ENCODE data around the gene RNU6-1.

RNU6-1 gene

DNA sequence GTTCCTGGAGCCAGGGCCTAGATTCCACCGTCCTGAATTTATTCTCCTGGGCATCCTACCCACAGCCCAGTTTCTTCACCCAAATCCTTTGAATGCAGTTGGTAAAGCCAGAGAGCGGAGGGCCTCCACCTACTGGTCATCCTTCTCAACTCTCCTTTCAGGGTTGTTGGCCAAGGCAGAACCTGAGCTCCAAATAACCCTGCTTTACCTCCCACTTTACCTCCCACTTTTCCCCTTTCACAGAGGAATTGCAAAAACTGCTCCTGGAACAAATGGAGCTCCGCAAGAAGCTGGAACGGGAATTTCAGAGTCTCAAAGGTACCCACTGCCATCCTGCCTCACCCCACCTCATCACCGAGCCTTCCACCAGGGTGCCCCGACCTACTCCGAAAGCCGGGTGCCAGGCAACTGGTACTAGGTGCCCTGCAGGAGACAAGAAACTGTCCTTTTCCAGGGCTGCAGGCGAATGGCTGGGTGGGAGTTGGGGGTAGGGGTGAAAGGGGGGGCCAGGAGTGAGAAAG lies 7.8 kb downstream of the RNU6-1 start:
- Histone ChIP-seq H3K36me3 (ENCODE audit: insufficient read depth, low read length) (no peaks in the 10 kb centered on the region), H3K9ac (ENCODE audit: low read length) (no peak overlapping the region), H3K27ac (ENCODE audit: low read depth, low read length) (no peak overlapping the region), H3K4me3 (ENCODE audit: low read depth in 1 of 2, low read length in 2 of 2) (no peak overlapping the region), H3K4me1 (ENCODE audit: insufficient read depth, low read length) (peaks cover 25% of the 10 kb centered on the region), H3K9me3 (ENCODE audit: low read length) (no peaks in the 10 kb centered on the region), H3K27me3 (ENCODE audit: control insufficient read depth in 1 of 2, insufficient read depth in 2 of 2, low read length in 2 of 2) (peaks cover 66 to 91% of the 10 kb centered on the region in 2 donors)

- Histone ChIP-seq H3K27me3 (ENCODE audit: control insufficient read depth in 1 of 2, insufficient read depth in 2 of 2, low read length in 2 of 2) (peaks cover 68 to 98% of the 10 kb centered on the region in 2 donors), H3K4me3 (ENCODE audit: low read depth in 1 of 2, low read length in 2 of 2) (no peak overlapping the region), H3K27ac (ENCODE audit: low read depth, low read length) (no peak overlapping the region), H3K36me3 (ENCODE audit: insufficient read depth, low read length) (no peaks in the 10 kb centered on the region), H3K4me1 (ENCODE audit: insufficient read depth, low read length) (peaks cover 25% of the 10 kb centered on the region), H3K9ac (ENCODE audit: low read length) (no peak overlapping the region), H3K9me3 (ENCODE audit: low read length) (no peaks in the 10 kb centered on the region)
These were observed 8.5 kb downstream of the RNU6-1 start for GRCh38 chr15:67831363-67831762.

GRCh38 chr15:67829647-67830504 lies 10.0 kb downstream of the RNU6-1 start:
- Histone ChIP-seq H3K9ac (ENCODE audit: low read length) (no peak overlapping the region), H3K4me3 (ENCODE audit: low read depth in 1 of 2, low read length in 2 of 2) (no peak overlapping the region), H3K27ac (ENCODE audit: low read depth, low read length) (no peak overlapping the region), H3K9me3 (ENCODE audit: low read length) (no peaks in the 10 kb centered on the region), H3K36me3 (ENCODE audit: insufficient read depth, low read length) (no peaks in the 10 kb centered on the region), H3K4me1 (ENCODE audit: insufficient read depth, low read length) (peaks cover 24% of the 10 kb centered on the region), H3K27me3 (ENCODE audit: control insufficient read depth in 1 of 2, insufficient read depth in 2 of 2, low read length in 2 of 2) (peaks cover 66 to 98% of the 10 kb centered on the region in 2 donors)

DNA sequence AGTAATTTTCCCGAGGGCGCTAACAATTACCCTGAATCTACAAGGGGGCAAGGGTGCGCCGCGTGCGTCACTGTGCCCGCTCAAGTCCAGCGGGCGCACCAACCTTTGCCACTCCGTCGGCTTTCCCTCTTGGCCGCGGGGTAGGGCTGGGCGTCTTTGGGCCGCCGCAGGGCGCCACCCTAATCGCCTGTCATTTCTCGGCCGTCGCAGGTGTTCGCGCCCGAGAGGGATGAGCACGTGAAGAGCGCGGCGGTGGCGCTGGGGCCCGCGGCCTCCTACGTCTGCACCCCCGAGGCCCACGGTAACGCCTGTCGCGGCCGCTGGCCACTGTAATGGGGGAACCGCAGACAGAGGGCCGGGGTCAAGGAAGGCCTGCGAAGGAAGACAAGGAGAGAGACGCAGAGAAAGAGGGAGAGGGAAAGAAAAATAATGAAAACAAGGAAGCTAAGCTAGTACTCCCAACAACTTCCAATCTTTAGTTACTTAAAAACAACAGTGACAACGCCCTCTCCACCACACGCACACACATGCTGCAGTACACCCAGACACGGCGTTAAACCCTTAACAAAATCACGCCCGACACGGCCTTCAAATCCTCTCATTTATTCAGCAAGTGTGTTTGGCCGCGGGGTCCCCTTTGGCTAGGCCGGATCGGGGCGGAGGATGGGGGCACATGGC lies 10.7 kb downstream of the RNU6-1 start:
- Histone ChIP-seq H3K4me3 (ENCODE audit: low read depth in 1 of 2, low read length in 2 of 2) (no peak overlapping the region), H3K27ac (ENCODE audit: low read depth, low read length) (no peak overlapping the region), H3K9ac (ENCODE audit: low read length) (no peak overlapping the region), H3K9me3 (ENCODE audit: low read length) (no peaks in the 10 kb centered on the region), H3K27me3 (ENCODE audit: control insufficient read depth in 1 of 2, insufficient read depth in 2 of 2, low read length in 2 of 2) (peaks cover 73 to 98% of the 10 kb centered on the region in 2 donors), H3K36me3 (ENCODE audit: insufficient read depth, low read length) (no peaks in the 10 kb centered on the region), H3K4me1 (ENCODE audit: insufficient read depth, low read length) (peaks cover 26% of the 10 kb centered on the region)

- H3K9me3 ChIP-seq (ENCODE audit: low read length) = no peaks in the 10 kb centered on the region
- H3K27ac ChIP-seq (ENCODE audit: low read depth, low read length) = no peak overlapping the region
- no peaks in the 10 kb centered on the region for H3K36me3 ChIP-seq (ENCODE audit: insufficient read depth, low read length)
- no peak overlapping the region for H3K9ac ChIP-seq (ENCODE audit: low read length)
- no peak overlapping the region for H3K4me3 ChIP-seq (ENCODE audit: low read depth in 1 of 2, low read length in 2 of 2)
- peaks cover 70 to 98% of the 10 kb centered on the region in 2 donors for H3K27me3 ChIP-seq (ENCODE audit: control insufficient read depth in 1 of 2, insufficient read depth in 2 of 2, low read length in 2 of 2)
- peaks cover 19% of the 10 kb centered on the region for H3K4me1 ChIP-seq (ENCODE audit: insufficient read depth, low read length)
These were observed 11.4 kb downstream of the RNU6-1 start for GRCh38 chr15:67828278-67828968.

DNA sequence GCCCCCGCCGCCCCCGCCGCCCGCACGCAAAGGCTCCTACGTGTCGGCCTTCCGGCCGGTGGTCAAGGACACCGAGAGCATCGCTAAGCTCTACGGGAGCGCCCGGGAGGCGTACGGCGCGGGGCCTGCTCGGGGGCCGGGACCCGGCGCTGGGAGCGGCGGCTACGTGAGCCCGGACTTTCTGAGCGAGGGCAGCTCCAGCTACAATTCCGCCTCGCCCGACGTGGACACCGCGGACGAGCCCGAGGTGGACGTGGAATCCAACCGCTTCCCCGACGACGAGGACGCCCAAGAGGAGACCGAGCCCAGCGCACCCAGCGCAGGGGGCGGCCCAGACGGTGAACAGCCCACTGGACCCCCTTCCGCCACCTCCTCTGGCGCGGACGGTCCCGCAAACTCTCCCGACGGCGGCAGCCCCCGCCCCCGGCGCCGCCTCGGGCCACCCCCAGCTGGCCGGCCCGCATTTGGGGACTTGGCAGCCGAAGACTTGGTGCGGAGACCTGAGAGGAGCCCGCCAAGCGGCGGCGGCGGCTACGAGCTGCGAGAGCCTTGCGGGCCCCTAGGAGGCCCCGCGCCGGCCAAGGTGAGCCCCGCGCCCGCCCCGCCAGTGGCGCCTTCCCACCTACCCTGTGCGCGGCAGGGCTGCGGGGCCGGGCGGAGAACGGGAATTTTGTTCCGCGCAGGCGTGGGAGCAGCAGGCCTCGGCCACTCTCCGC lies 12.1 kb downstream of the RNU6-1 start:
- H3K4me3 ChIP-seq (ENCODE audit: low read depth in 1 of 2, low read length in 2 of 2) = no peak overlapping the region
- H3K9ac ChIP-seq (ENCODE audit: low read length) = no peak overlapping the region
- peaks cover 65 to 96% of the 10 kb centered on the region in 2 donors for H3K27me3 ChIP-seq (ENCODE audit: control insufficient read depth in 1 of 2, insufficient read depth in 2 of 2, low read length in 2 of 2)
- H3K4me1 ChIP-seq (ENCODE audit: insufficient read depth, low read length) = peaks cover 12% of the 10 kb centered on the region
- no peak overlapping the region for H3K27ac ChIP-seq (ENCODE audit: low read depth, low read length)
- H3K36me3 ChIP-seq (ENCODE audit: insufficient read depth, low read length) = no peaks in the 10 kb centered on the region
- no peaks in the 10 kb centered on the region for H3K9me3 ChIP-seq (ENCODE audit: low read length)

- Histone ChIP-seq H3K4me3 (ENCODE audit: low read depth in 1 of 2, low read length in 2 of 2) (no peak overlapping the region), H3K36me3 (ENCODE audit: insufficient read depth, low read length) (no peaks in the 10 kb centered on the region), H3K4me1 (ENCODE audit: insufficient read depth, low read length) (peaks cover 11% of the 10 kb centered on the region), H3K9me3 (ENCODE audit: low read length) (no peaks in the 10 kb centered on the region), H3K27me3 (ENCODE audit: control insufficient read depth in 1 of 2, insufficient read depth in 2 of 2, low read length in 2 of 2) (peaks cover 64 to 96% of the 10 kb centered on the region in 2 donors), H3K9ac (ENCODE audit: low read length) (no peak overlapping the region), H3K27ac (ENCODE audit: low read depth, low read length) (no peak overlapping the region)
These were observed 12.9 kb downstream of the RNU6-1 start for GRCh38 chr15:67826717-67827561.

GRCh38 chr15:67825881-67826716 lies 13.7 kb downstream of the RNU6-1 start:
- peak overlapping the region in 1 of 2 donors; percentile 31 for H3K4me3 ChIP-seq (ENCODE audit: low read depth in 1 of 2, low read length in 2 of 2)
- H3K27ac ChIP-seq (ENCODE audit: low read depth, low read length) = no peak overlapping the region
- no peaks in the 10 kb centered on the region for H3K9me3 ChIP-seq (ENCODE audit: low read length)
- peaks cover 11% of the 10 kb centered on the region for H3K4me1 ChIP-seq (ENCODE audit: insufficient read depth, low read length)
- H3K27me3 ChIP-seq (ENCODE audit: control insufficient read depth in 1 of 2, insufficient read depth in 2 of 2, low read length in 2 of 2) = peaks cover 64 to 97% of the 10 kb centered on the region in 2 donors
- no peak overlapping the region for H3K9ac ChIP-seq (ENCODE audit: low read length)
- no peaks in the 10 kb centered on the region for H3K36me3 ChIP-seq (ENCODE audit: insufficient read depth, low read length)

GRCh38 chr15:67824976-67825880 lies 14.6 kb downstream of the RNU6-1 start, which contains the start of gene SKOR1:
Gene SKOR1, plus strand, starts transcription at chr15:67825509. Its CDS starts 94 bp downstream, at chr15:67825603.
- Histone ChIP-seq H3K4me1 (ENCODE audit: insufficient read depth, low read length) (peaks cover 16% of the 10 kb centered on the region), H3K27me3 (ENCODE audit: control insufficient read depth in 1 of 2, insufficient read depth in 2 of 2, low read length in 2 of 2) (peaks cover 61 to 97% of the 10 kb centered on the region in 2 donors), H3K36me3 (ENCODE audit: insufficient read depth, low read length) (no peaks in the 10 kb centered on the region), H3K9me3 (ENCODE audit: low read length) (no peaks in the 10 kb centered on the region), H3K27ac (ENCODE audit: low read depth, low read length) (no peak within 1 kb of the TSS), H3K4me3 (ENCODE audit: low read depth in 1 of 2, low read length in 2 of 2) (peak within 1 kb of the TSS in 1 of 2 donors; percentile 31), H3K9ac (ENCODE audit: low read length) (no peak within 1 kb of the TSS)
